Ishikawa (cell line): ENCODE results near the gene CRMP1.

Experiments
- CREB1 ChIP-seq: IDR thresholded peaks from 2 replicates; pipeline ENCODE4 v1.6.1; 2012; ENCODE audit warnings: low read depth
- EP300 ChIP-seq: IDR thresholded peaks from 2 replicates; pipeline ENCODE4 v1.6.1; 2012; ENCODE audit warnings: borderline replicate concordance
- FOXM1 ChIP-seq: IDR thresholded peaks from 2 replicates; pipeline ENCODE4 v1.6.1; 2012; ENCODE audit warnings: low read depth, borderline replicate concordance
- MAX ChIP-seq: IDR thresholded peaks from 2 replicates; pipeline ENCODE4 v1.6.1; 2012
- NFIC ChIP-seq: IDR thresholded peaks from 2 replicates; pipeline ENCODE4 v1.6.1; 2012
- RAD21 ChIP-seq: IDR thresholded peaks from 2 replicates; pipeline ENCODE4 v1.6.1; 2012; ENCODE audit warnings: low read depth
- REST ChIP-seq: IDR thresholded peaks from 2 replicates; pipeline ENCODE4 v1.6.1; 2012; ENCODE audit warnings: low read depth, mild to moderate bottlenecking
- TAF1 ChIP-seq: IDR thresholded peaks from 2 replicates; pipeline ENCODE4 v1.6.1; 2012; ENCODE audit warnings: low read depth, mild to moderate bottlenecking

GRCh38 chr4:5923376-5923775, 30.5 kb upstream of the CRMP1 start:
- TF ChIP-seq NFIC (no peak), TAF1 (no peak), FOXM1 (no peak), RAD21 (no peak), REST (no peak), EP300 (no peak), CREB1 (no peak), MAX (no peak)
